Hepatocyte (in vitro differentiated cells): ENCODE measurements around the gene ACOXL. TPM values are rescaled to one million over a fixed set of nuclear protein-coding genes. Genes with fewer than 3 reads are reported as not detected.

Experiments
- DNase-seq: peaks from one replicate; pipeline ENCODE4 v3.0.0-alpha.2; 2016; ENCODE audit warnings: low spot score
- H2AFZ ChIP-seq: fragments of 200-600 bp; sonication (generic); 2 replicates; pipeline ENCODE4 v1.6.0; 2016; ENCODE audit warnings: antibody characterized with exemption, mild to moderate bottlenecking
- H3K27ac ChIP-seq: fragments of 200-600 bp; sonication (generic); 2 replicates; pipeline ENCODE4 v1.5.1; 2016; ENCODE audit warnings: mild to moderate bottlenecking
- H3K27me3 ChIP-seq: fragments of 200-600 bp; sonication (generic); 2 replicates; pipeline ENCODE4 v1.6.1; 2016
- H3K36me3 ChIP-seq: fragments of 200-600 bp; sonication (generic); replicated peaks from 2 replicates; pipeline ENCODE4 v1.5.1; 2016; ENCODE audit warnings: low read depth; ENCODE audit not compliant: insufficient read depth
- H3K4me1 ChIP-seq: fragments of 200-600 bp; sonication (generic); 2 replicates; pipeline ENCODE4 v1.5.1; 2016; ENCODE audit warnings: mild to moderate bottlenecking, moderate library complexity; ENCODE audit not compliant: insufficient read depth
- H3K4me2 ChIP-seq: fragments of 200-600 bp; sonication (generic); 2 replicates; pipeline ENCODE4 v1.6.0; 2016
- H3K4me3 ChIP-seq: fragments of 200-600 bp; sonication (generic); 2 replicates; pipeline ENCODE4 v1.5.1; 2016; ENCODE audit warnings: mild to moderate bottlenecking
- H3K79me2 ChIP-seq: fragments of 200-600 bp; sonication (generic); 2 replicates; pipeline ENCODE4 v1.6.0; 2017; ENCODE audit warnings: mild to moderate bottlenecking
- H3K9me2 ChIP-seq: fragments of 200-600 bp; sonication (generic); replicated peaks from 2 replicates; pipeline ENCODE4 v1.6.0; 2017; ENCODE audit warnings: mild to moderate bottlenecking; ENCODE audit not compliant: insufficient read depth
- H3K9me3 ChIP-seq: fragments of 200-600 bp; sonication (generic); 2 replicates; pipeline ENCODE4 v1.5.1; 2016; ENCODE audit warnings: low read depth, mild to moderate bottlenecking
- H4K20me1 ChIP-seq: fragments of 200-600 bp; sonication (generic); 2 replicates; pipeline ENCODE4 v1.6.0; 2016; ENCODE audit warnings: mild to moderate bottlenecking; ENCODE audit not compliant: insufficient read depth, poor library complexity, severe bottlenecking
- EZH2 ChIP-seq: fragments of 200-600 bp; sonication (generic); IDR thresholded peaks from 2 replicates; pipeline ENCODE4 v1.6.1; 2016; ENCODE audit warnings: antibody characterized with exemption, mild to moderate bottlenecking, borderline replicate concordance
- EZH2phosphoT487 ChIP-seq: fragments of 200-600 bp; sonication (generic); IDR thresholded peaks from one replicate; pipeline ENCODE4 v1.6.1; 2018; ENCODE audit warnings: antibody characterized with exemption, mild to moderate bottlenecking, low read depth, moderate library complexity; ENCODE audit not compliant: unreplicated experiment, severe bottlenecking
- whole genome bisulfite sequencing: methylation state at CpG from one replicate; pipeline ENCODE4 v1.1.6; 2016; ENCODE audit warnings: low lambda C conversion rate; ENCODE audit errors: missing lambda C conversion rate; 5-methylcytosine and 5-hydroxymethylcytosine counted together
- polyA plus RNA-seq: library from polyadenylated mRNA; unstranded; fragments of >200 nt; fragmentation: Nextera tagmentation; extraction: Ambion mirVana; gene quantifications from 2 replicates; pipeline ENCODE4 v1.2.1, GENCODE V29; 2016
- total RNA-seq: library from RNA; depleted of rRNA; stranded (reverse); fragments of >200 nt; gene quantifications from 2 replicates; pipeline ENCODE4 v1.2.3, GENCODE V29; 2014
- TF ChIP-seq, protein P1 (sequence below): fragments of 200-600 bp; sonication (generic); IDR thresholded peaks from 2 replicates; pipeline ENCODE4 v1.5.1; 2016; ENCODE audit warnings: antibody characterized with exemption, mild to moderate bottlenecking; ENCODE audit not compliant: poor library complexity

Gene ACOXL
- total and polyA plus RNA-seq, 2 experiments from 2014 or later = 0.23 to 1.1 TPM

DNA sequence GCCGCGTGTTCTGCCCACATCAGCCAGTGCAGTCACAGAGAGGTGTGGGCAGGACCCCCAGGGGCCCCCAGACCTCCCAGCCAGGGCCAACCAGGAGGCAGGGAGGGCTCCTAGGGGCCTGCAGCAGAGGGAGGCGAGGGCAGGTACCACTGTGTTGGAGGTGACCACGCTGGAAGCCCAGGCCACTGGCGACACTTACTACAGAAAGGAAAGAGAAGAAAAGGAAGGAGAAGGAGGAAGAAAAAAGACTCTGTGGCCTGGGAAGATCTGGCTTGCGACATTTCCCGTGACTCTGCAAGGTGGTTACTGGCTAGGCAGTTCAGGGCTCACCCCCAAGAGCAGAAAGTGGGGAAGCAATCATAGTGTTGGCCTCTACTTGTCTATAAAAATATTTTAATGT, 290.3 kb downstream of the ACOXL start:
- Histone ChIP-seq H3K4me3 (no peak overlapping the region), H3K4me2 (no peak overlapping the region), H3K4me1 (no peaks in the 10 kb centered on the region), H2AFZ (no peak overlapping the region), H3K79me2 (no peaks in the 10 kb centered on the region), H3K36me3 (no peaks in the 10 kb centered on the region), H3K9me3 (no peaks in the 10 kb centered on the region), H3K27ac (no peak overlapping the region), H4K20me1 (no peaks in the 10 kb centered on the region), H3K27me3 (no peaks in the 10 kb centered on the region), H3K9me2 (no peaks in the 10 kb centered on the region)
- no peak for TF ChIP-seq EZH2
- TF ChIP-seq, protein P1, sequence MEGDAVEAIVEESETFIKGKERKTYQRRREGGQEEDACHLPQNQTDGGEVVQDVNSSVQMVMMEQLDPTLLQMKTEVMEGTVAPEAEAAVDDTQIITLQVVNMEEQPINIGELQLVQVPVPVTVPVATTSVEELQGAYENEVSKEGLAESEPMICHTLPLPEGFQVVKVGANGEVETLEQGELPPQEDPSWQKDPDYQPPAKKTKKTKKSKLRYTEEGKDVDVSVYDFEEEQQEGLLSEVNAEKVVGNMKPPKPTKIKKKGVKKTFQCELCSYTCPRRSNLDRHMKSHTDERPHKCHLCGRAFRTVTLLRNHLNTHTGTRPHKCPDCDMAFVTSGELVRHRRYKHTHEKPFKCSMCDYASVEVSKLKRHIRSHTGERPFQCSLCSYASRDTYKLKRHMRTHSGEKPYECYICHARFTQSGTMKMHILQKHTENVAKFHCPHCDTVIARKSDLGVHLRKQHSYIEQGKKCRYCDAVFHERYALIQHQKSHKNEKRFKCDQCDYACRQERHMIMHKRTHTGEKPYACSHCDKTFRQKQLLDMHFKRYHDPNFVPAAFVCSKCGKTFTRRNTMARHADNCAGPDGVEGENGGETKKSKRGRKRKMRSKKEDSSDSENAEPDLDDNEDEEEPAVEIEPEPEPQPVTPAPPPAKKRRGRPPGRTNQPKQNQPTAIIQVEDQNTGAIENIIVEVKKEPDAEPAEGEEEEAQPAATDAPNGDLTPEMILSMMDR = no peak
- no peak for TF ChIP-seq EZH2phosphoT487
- 94% methylated on average over 7 of the region's 7 CpGs for WGBS
- no peak for DNase-seq

DNA sequence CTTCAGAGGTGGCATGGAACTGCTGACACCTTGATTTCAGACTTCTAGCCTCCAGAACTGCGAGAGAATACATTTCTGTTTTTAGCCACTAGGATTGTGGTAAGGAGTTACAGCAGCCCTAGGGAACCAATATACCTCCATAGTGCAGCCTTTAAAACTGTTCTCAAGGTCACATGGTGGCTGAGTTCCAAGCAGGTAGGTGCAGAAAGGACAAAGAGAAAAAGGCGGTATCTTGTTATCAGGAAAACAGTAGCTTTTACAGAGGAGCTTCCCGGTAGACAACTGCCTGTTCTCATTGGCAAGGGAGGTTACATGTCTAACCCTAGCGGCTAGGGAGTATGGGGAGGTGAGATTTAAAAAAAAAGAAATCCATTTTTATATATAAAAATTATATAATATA, 292.1 kb downstream of the ACOXL start:
- WGBS = 86% methylated on average over 4 of the region's 4 CpGs

DNA sequence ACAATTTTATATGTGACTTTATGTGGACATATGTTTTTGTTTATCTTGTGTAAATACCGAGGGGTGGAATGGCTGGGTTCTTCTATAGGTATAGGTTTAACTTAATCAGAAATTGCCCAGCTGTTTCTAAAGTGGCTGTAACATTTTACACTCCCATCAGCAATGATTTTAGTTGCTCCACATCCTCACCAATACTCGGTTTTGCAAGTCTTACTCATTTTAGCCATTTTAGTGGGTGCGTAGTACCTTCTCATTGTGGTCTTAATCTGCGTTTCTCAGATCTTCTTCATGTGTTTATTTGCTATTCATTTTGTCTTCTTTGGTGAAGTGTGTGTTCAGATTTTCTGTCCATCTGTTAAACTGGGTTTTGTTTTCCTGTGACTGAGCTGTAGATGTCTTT, 292.9 kb downstream of the ACOXL start:
- Histone ChIP-seq H3K79me2 (no peaks in the 10 kb centered on the region), H3K36me3 (no peaks in the 10 kb centered on the region), H3K4me1 (peaks cover 14% of the 10 kb centered on the region), H3K27me3 (no peaks in the 10 kb centered on the region), H3K9me3 (no peaks in the 10 kb centered on the region), H3K27ac (no peak overlapping the region), H3K4me3 (no peak overlapping the region), H2AFZ (no peak overlapping the region), H3K4me2 (no peak overlapping the region), H4K20me1 (no peaks in the 10 kb centered on the region), H3K9me2 (no peaks in the 10 kb centered on the region)
- 74% methylated on average over 4 of the region's 4 CpGs for WGBS
- no peak for DNase-seq
- TF ChIP-seq EZH2phosphoT487 (no peak), EZH2 (no peak)
- TF ChIP-seq, protein P1 = no peak

More for the DNA sequence above, 292.1 kb downstream of the ACOXL start:
- no peaks in the 10 kb centered on the region for H3K79me2 ChIP-seq
- H3K27ac ChIP-seq = no peak overlapping the region
- H4K20me1 ChIP-seq = no peaks in the 10 kb centered on the region
- H3K9me3 ChIP-seq = no peaks in the 10 kb centered on the region
- H3K4me1 ChIP-seq = peaks cover 6% of the 10 kb centered on the region
- no peak overlapping the region for H3K4me3 ChIP-seq
- no peak overlapping the region for H2AFZ ChIP-seq
- no peaks in the 10 kb centered on the region for H3K27me3 ChIP-seq
- no peaks in the 10 kb centered on the region for H3K9me2 ChIP-seq
- no peak for DNase-seq
- no peak overlapping the region for H3K4me2 ChIP-seq
- H3K36me3 ChIP-seq = no peaks in the 10 kb centered on the region
- TF ChIP-seq, protein P1 = no peak
- TF ChIP-seq EZH2phosphoT487 (no peak), EZH2 (no peak)

DNA sequence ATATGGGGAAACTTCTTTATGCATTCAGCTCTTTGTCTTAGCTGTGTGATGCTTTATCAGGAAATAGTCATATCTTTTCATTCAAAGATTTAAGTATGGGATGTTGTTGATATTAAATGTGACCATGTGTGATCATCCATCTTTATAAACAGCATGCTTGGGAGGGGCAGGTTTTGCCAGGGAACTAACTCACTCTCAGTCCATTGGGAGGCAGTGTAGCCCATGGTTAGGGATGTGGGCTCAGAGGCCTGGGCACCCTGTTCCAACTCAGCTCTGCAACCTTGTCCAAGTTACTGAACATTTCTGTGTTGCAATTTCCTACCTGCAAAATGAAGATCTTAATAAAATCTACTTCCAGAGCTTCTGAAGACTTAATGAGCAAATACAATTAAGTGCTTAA, 296.3 kb downstream of the ACOXL start:
- H3K4me1 ChIP-seq = peaks cover 42% of the 10 kb centered on the region
- no peak for DNase-seq
- no peak for TF ChIP-seq EZH2
- no peak for TF ChIP-seq EZH2phosphoT487
- TF ChIP-seq, protein P1 = no peak
- no peak overlapping the region for H3K4me3 ChIP-seq
- no peaks in the 10 kb centered on the region for H3K9me3 ChIP-seq
- no peaks in the 10 kb centered on the region for H3K27me3 ChIP-seq
- no peaks in the 10 kb centered on the region for H3K9me2 ChIP-seq
- no peaks in the 10 kb centered on the region for H3K79me2 ChIP-seq
- H2AFZ ChIP-seq = no peak overlapping the region
- H4K20me1 ChIP-seq = no peaks in the 10 kb centered on the region
- no peaks in the 10 kb centered on the region for H3K36me3 ChIP-seq
- no peak overlapping the region for H3K4me2 ChIP-seq
- H3K27ac ChIP-seq = no peak overlapping the region
